Common myeloid progenitor, CD34-positive (primary cell): ENCODE data around the gene ADGRV1.

Experiments used
- CTCF ChIA-PET: fragments of 350-600 bp; sonication (Branson Sonifier 250); formaldehyde crosslinking; loops from one replicate; lab custom pipeline; 2021; ENCODE audit warnings: antibody characterized with exemption; lab: Charles Lee
- POLR2A ChIA-PET: fragments of 350-600 bp; sonication (Branson Sonifier 250); formaldehyde crosslinking; loops from one replicate; lab custom pipeline; 2021; ENCODE audit warnings: antibody characterized with exemption; lab: Charles Lee
- DNase-seq, 3 donors: peaks; one replicate each; pipeline versions ENCODE4 v3.0.0 to v3.0.0-alpha.2; 2013
- H3K27ac ChIP-seq, 2 experiments: 1 replicate in 1 of 2; 2 replicates in 1 of 2; pipeline ENCODE4 v1.7.0; 2013; ENCODE audit warnings: inconsistent platforms in 2 of 2, low read length in 2 of 2, mild to moderate bottlenecking in 2 of 2, low read depth in 1 of 2, moderate library complexity in 1 of 2; ENCODE audit not compliant: severe bottlenecking in 2 of 2, insufficient read depth in 1 of 2, poor library complexity in 1 of 2
- H3K27me3 ChIP-seq, 5 experiments: replicated peaks in 2 of 5; 1 replicate in 3 of 5; 2 replicates in 2 of 5; pipeline versions ENCODE4 v1.6.1 to v1.7.0; 2013; ENCODE audit warnings: low read length in 4 of 5, mild to moderate bottlenecking in 2 of 5, moderate library complexity in 2 of 5, inconsistent platforms in 1 of 5; ENCODE audit not compliant: insufficient read depth in 5 of 5, control insufficient read depth in 4 of 5
- H3K36me3 ChIP-seq, 4 experiments: 1 replicate in 2 of 4; 2 replicates in 2 of 4; pipeline versions ENCODE4 v1.6.1 to v1.7.0; 2013; ENCODE audit warnings: low read length in 3 of 4, control low read depth in 1 of 4, mild to moderate bottlenecking in 1 of 4; ENCODE audit not compliant: control insufficient read depth in 4 of 4, insufficient read depth in 4 of 4
- H3K4me1 ChIP-seq, 4 experiments: 1 replicate in 3 of 4; 2 replicates in 1 of 4; pipeline versions ENCODE4 v1.6.1 to v1.7.1; 2013; ENCODE audit warnings: low read length in 3 of 4, mild to moderate bottlenecking in 3 of 4, control low read depth in 1 of 4, inconsistent platforms in 1 of 4, moderate library complexity in 1 of 4; ENCODE audit not compliant: control insufficient read depth in 4 of 4, insufficient read depth in 4 of 4; ENCODE audit errors: control extremely low read depth in 1 of 4
- H3K4me3 ChIP-seq, 7 experiments: 1 replicate in 4 of 7; 2 replicates in 3 of 7; pipeline versions ENCODE4 v1.5.1 to v1.7.0; 2013; ENCODE audit warnings: mild to moderate bottlenecking in 7 of 7, low read length in 6 of 7, moderate library complexity in 6 of 7, inconsistent platforms in 2 of 7, low read depth in 2 of 7, control low read depth in 1 of 7; ENCODE audit not compliant: insufficient read depth in 4 of 7, control insufficient read depth in 1 of 7; ENCODE audit errors: extremely low read depth in 1 of 7
- H3K9me3 ChIP-seq, 5 experiments: 1 replicate in 4 of 5; 2 replicates in 1 of 5; pipeline versions ENCODE4 v1.6.1 to v1.7.1; 2013; ENCODE audit warnings: low read length in 4 of 5, mild to moderate bottlenecking in 2 of 5, inconsistent platforms in 1 of 5, low read depth in 1 of 5, moderate library complexity in 1 of 5; ENCODE audit not compliant: control insufficient read depth in 4 of 5, insufficient read depth in 2 of 5; ENCODE audit errors: control extremely low read depth in 1 of 5
- WGBS: methylation state at CpG from one replicate; pipeline ENCODE4 v1.1.5; 2013; ENCODE audit not compliant: insufficient coverage; 5-methylcytosine and 5-hydroxymethylcytosine counted together

Gene ADGRV1

DNA sequence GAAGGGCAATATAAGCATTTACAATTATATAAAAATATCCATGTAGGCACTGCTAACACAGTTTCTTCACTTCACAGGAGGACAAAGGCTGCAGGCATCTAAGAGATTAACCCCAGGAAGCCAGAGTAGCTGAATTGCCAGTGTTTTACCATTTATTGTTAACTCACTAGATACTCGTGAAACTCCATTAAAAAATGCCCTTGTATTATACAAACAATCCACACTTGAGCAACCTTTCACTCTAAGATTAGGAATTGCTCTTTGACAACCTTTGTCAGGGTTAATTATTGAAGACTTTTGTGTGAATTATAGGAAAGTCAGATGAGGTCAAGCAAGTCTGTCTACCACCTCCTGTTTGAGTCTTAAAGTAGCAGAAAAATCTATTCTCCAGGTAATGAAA, 317.8 kb downstream of the ADGRV1 start:
- no peaks in the 10 kb centered on the region for H3K27me3 ChIP-seq
- no peak for DNase-seq
- no CpG with 5 or more reads among the region's 1 CpG for WGBS
- no peak overlapping the region for H3K27ac ChIP-seq
- no peaks in the 10 kb centered on the region for H3K9me3 ChIP-seq
- POLR2A ChIA-PET = no interaction called here
- CTCF ChIA-PET = no interaction called here
- H3K4me1 ChIP-seq = peaks cover 5 to 33% (median 13%) of the 10 kb centered on the region in 4 experiments
- no peaks in the 10 kb centered on the region for H3K36me3 ChIP-seq
- no peak overlapping the region for H3K4me3 ChIP-seq

DNA sequence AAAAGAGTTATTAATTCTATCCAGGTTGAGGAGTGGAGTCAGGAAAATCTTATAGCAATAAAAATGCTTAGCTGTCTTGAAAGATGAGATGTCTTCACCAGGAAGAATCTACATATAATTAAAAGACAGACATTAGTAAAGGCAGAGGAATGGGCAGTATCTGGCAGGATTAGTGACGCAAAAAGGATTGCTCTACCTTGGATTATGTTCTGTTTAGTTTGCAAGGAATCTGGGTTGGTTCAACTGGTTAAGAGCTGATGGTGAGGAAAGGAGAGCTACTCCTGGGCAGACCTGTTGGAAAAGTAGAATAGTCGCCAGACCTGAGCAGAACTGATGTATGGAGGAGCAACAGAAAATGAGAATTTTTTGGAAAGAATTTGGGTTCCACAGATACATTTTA, 318.5 kb downstream of the ADGRV1 start:
- ChIA-PET CTCF (interaction anchor here (1.5 kb wide), 2 partner anchors 52 to 508 kb away, joined by 3 read pairs; no protein-coding TSS in a partner anchor), POLR2A (no interaction called here)
- Histone ChIP-seq H3K27ac (no peak overlapping the region), H3K36me3 (no peaks in the 10 kb centered on the region), H3K4me1 (peaks cover 5 to 27% (median 13%) of the 10 kb centered on the region in 4 experiments), H3K4me3 (no peak overlapping the region), H3K9me3 (no peaks in the 10 kb centered on the region), H3K27me3 (no peaks in the 10 kb centered on the region)
- DNase-seq = no peak
- 100% methylated on average over 2 of the region's 2 CpGs for WGBS

DNA sequence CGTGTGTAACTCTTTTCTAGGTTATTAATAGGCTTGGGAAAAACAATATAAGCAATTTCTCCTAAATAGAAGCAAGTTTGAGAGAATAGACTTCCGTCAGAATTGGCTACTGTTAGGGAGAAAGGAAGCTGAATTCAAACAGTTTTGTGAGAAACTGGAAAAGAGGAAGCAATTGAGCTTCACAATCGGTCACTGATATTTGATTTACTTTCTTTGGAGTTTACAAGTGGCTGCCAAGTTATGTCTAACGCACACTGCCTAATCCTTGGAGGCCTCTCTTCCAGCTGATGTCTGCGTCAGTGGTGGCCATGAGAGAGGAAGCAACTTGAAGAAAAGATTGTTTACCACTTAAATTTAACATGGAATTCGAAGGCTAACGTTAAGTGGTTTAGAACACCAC, 319.5 kb downstream of the ADGRV1 start:
- 0% methylated on average over 5 of the region's 7 CpGs for WGBS
- Histone ChIP-seq H3K27ac (no peak overlapping the region), H3K36me3 (no peaks in the 10 kb centered on the region), H3K9me3 (no peaks in the 10 kb centered on the region), H3K27me3 (no peaks in the 10 kb centered on the region), H3K4me1 (peaks cover 5 to 19% (median 8%) of the 10 kb centered on the region in 4 experiments), H3K4me3 (peak overlapping the region in 2 of 7 experiments; percentile 22 to 30)
- ChIA-PET POLR2A (no interaction called here), CTCF (interaction anchor here (1.1 to 1.5 kb wide), 4 partner anchors 10 to 507 kb away, joined by 3 to 6 read pairs (median 4); no protein-coding TSS in a partner anchor)
- DNase-seq = peak in 2 of 3 donors; percentile 53 to 72

DNA sequence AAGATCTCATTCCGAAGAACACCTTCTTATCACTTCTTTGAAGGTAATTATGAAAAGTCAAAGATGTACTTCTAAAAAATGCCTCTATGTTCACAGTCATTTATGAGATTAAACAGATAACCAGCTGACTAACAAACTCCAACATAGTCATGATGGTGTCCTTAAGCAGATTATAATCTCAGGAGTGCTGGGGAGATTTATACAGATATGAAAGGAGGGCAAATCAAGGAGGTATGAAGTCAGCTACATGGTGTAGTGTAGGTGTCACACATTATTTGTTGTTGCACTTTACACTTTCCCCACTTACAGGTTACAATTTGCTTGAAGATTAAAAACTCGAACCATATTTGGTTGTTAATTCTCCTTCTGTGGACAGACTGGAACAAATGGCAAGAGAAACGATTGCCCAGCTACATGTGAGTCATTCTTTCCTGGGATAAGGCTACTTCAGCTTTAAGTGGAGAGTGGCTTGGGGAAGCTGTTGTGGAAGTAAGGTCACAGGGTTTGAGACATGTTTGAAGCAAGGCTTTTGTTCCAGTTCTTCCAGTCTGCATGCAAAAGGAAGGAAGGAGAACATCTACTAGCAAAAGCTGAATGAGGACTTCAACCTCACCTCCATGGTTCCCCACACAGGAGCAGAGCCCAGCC, 320.1 kb downstream of the ADGRV1 start:
- 64% methylated on average over 2 of the region's 3 CpGs for WGBS
- DNase-seq = peak in 1 of 3 donors; percentile 29
- H3K27me3 ChIP-seq = no peaks in the 10 kb centered on the region
- H3K4me3 ChIP-seq = no peak overlapping the region
- no peaks in the 10 kb centered on the region for H3K9me3 ChIP-seq
- no peak overlapping the region for H3K27ac ChIP-seq
- H3K36me3 ChIP-seq = no peaks in the 10 kb centered on the region
- ChIA-PET CTCF (interaction anchor here (1.1 to 2.3 kb wide), 5 partner anchors 9 to 506 kb away, joined by 3 to 6 read pairs (median 5); no protein-coding TSS in a partner anchor), POLR2A (no interaction called here)
- peaks cover 5 to 14% (median 6%) of the 10 kb centered on the region in 4 experiments for H3K4me1 ChIP-seq

DNA sequence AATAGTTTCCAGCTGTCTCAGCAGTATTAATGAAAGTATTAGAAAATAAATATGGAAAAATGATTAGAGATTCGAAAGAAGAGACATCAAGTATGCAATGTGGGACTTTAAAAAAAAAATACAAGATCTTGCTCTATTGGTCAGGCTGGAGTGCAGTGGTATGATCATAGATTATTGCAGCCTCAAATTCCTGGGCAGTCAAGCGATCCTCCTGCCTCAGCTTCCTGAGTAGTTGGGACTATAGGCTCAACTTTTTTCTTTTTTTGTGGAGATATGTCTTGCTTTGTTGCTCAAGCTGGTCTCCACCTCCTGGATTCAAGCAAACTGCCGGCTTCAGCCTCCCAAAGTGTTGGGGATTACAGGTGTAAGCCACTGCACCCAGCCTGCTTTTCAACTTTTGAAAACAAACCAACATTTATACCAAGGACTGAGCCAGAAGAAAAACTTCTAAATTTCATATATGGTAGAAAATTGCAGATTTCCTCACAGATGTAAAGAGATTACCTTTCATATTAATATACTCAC, 323.1 kb downstream of the ADGRV1 start:
- no peak for DNase-seq
- 96% methylated on average over 2 of the region's 3 CpGs for WGBS
- CTCF ChIA-PET = interaction anchor here (1.3 to 1.5 kb wide), 3 partner anchors 14 to 21 kb away, joined by 3 to 4 read pairs (median 4); no protein-coding TSS in a partner anchor
- Histone ChIP-seq H3K4me1 (peaks cover 5 to 14% (median 6%) of the 10 kb centered on the region in 4 experiments), H3K9me3 (no peaks in the 10 kb centered on the region), H3K36me3 (no peaks in the 10 kb centered on the region), H3K4me3 (no peak overlapping the region), H3K27me3 (no peaks in the 10 kb centered on the region), H3K27ac (no peak overlapping the region)
- POLR2A ChIA-PET = no interaction called here

DNA sequence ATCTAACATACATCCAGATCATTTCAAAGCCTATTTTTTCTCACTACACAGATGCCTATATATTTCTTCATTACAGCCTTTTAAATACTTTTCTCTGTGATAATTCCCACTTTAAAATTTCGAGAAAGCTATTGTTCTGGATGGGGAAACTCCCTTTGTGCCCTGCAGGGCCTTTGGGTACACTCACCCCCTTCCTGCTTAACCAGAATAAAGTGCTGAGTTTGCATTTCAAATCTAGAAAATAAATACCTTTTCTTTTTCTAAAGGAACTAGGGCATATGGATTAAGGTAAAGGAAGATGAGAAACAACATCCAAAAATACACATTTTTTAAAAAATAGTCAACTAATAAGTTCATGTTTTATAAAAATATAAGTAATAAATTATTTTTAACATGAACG, 323.9 kb downstream of the ADGRV1 start:
- no peak for DNase-seq
- WGBS = no CpG with 5 or more reads among the region's 2 CpGs
- Histone ChIP-seq H3K4me3 (no peak overlapping the region), H3K9me3 (no peaks in the 10 kb centered on the region), H3K36me3 (no peaks in the 10 kb centered on the region), H3K27ac (no peak overlapping the region), H3K27me3 (no peaks in the 10 kb centered on the region), H3K4me1 (peaks cover 5 to 14% (median 6%) of the 10 kb centered on the region in 4 experiments)
- CTCF ChIA-PET = interaction anchor here (1.3 kb wide), 1 partner anchor 13 kb away, joined by 3 read pairs; no protein-coding TSS in a partner anchor
- POLR2A ChIA-PET = no interaction called here

DNA sequence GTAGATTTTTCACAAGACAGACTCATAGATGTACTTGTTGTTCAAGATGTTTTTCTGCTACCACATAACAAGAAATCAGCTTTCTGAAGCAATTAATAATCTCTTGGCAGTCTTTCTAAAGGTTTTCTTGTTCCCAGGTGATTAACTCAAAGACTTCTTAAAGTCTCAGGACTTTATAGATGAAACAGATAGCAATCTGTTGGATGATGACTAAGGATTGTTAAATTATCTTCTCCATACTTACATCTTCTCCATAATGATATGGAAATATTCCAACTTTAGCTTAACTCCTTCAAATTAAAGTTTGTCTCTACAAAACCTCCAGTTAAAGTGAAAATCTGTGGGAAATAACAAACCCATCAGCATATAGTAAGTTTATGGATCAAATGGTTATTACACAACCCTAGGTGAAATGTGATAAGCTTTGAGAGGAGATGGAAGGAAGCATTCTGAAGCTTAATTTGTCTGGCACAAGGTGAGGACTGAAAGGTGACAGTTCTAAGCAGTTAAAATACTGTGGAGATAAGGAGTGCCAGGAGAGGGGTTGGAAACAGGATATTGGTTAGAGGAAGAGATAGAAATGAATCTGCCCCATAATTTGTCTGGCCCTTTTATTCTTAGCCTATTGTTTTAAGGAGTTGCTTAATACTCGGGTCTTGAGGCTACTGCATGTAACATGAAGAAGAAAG, 326.7 kb downstream of the ADGRV1 start:
- DNase-seq = no peak
- Histone ChIP-seq H3K4me1 (no peaks in the 10 kb centered on the region), H3K4me3 (no peak overlapping the region), H3K9me3 (no peaks in the 10 kb centered on the region), H3K36me3 (no peaks in the 10 kb centered on the region), H3K27ac (no peak overlapping the region), H3K27me3 (no peaks in the 10 kb centered on the region)
- ChIA-PET CTCF (no interaction called here), POLR2A (no interaction called here)
- 83% methylated on average over 1 of the region's 1 CpG for WGBS
